Right lobe of liver (tissue), 6 donors: Measurements from ENCODE around the gene IER5. TPM values are rescaled to one million over a fixed set of nuclear protein-coding genes. Genes with fewer than 3 reads are reported as not detected.
"Not testable (repeated sequence)": the region's sequence is repeated elsewhere in the genome, so short reads cannot be mapped to it uniquely, and the experiment has no call there.

ENCODE experiments used
- ATAC-seq, 4 donors: fragments of 200-7000 bp; cut with Tn5 transposase; one replicate each; pipeline ENCODE4 v1.9.1; 2020; ENCODE audit warnings: mild to moderate bottlenecking in 4 of 4, moderate library complexity in 4 of 4
- DNase-seq, 3 donors: peaks; one replicate each; pipeline ENCODE4 v3.0.0-alpha.2; 2020
- H3K27ac ChIP-seq, 3 donors: fragments of 200-600 bp; one replicate each; pipeline ENCODE4 v1.8.0; 2022
- H3K27me3 ChIP-seq, 2 donors: fragments of 200-600 bp; one replicate each; pipeline ENCODE4 v1.8.0; 2022
- H3K36me3 ChIP-seq, 4 donors: fragments of 200-600 bp; sonication (generic) in 1 of 4; one replicate each; pipeline versions ENCODE4 v1.5.1 to v1.8.0; 2017 to 2022; ENCODE audit warnings: control low read depth in 1 of 4
- H3K4me1 ChIP-seq, 4 donors: fragments of 200-600 bp; sonication (generic) in 1 of 4; one replicate each; pipeline versions ENCODE4 v1.5.1 to v1.8.0; 2017 to 2022; ENCODE audit warnings: control low read depth in 1 of 4
- H3K4me3 ChIP-seq, 3 donors: fragments of 200-600 bp; one replicate each; pipeline ENCODE4 v1.8.0; 2022
- H3K9me3 ChIP-seq, 4 donors: fragments of 200-600 bp; sonication (generic) in 1 of 4; one replicate each; pipeline versions ENCODE4 v1.5.1 to v1.8.0; 2017 to 2022; ENCODE audit warnings: control low read depth in 1 of 4
- POLR2A ChIP-seq: fragments of 450-650 bp; IDR thresholded peaks from one replicate; pipeline ENCODE4 v1.6.1; 2017; ENCODE audit warnings: antibody characterized with exemption, mild to moderate bottlenecking
- WGBS: methylation state at CpG from one replicate; pipeline ENCODE4 v1.1.6; 2018; ENCODE audit warnings: low coverage, low lambda C conversion rate; ENCODE audit not compliant: insufficient coverage; ENCODE audit errors: missing lambda C conversion rate; 5-methylcytosine and 5-hydroxymethylcytosine counted together
- intact Hi-C, 2 donors: fragments of 100-400 bp; cut with DNase I; formaldehyde crosslinking; loops; one replicate each; pipeline versions ENCODE4 v1.11.2 to v1.14.1; 2022
- total RNA-seq, 6 experiments: library from RNA; depleted of rRNA in 2 of 6; stranded (reverse); fragments of >200 nt in 2 of 6; fragmentation: NEBNext Ultra II Directional in 3 of 6; extraction: Animal tissue kit (Norgen Biotek cat#: 25700) in 3 of 6; gene quantifications; one replicate each; pipeline versions ENCODE4 v1.1.0 to v1.2.4, GENCODE V29; 2016 to 2023
- TF ChIP-seq, protein P1 (sequence below), 4 donors: fragments of 200-600 bp in 3 of 4; fragments of 450-650 bp in 1 of 4; IDR thresholded peaks; one replicate each; pipeline versions ENCODE4 v1.5.1 to v1.8.0; 2016 to 2022; ENCODE audit warnings: antibody characterized with exemption in 4 of 4, mild to moderate bottlenecking in 2 of 4
- donor health status: DM: no; HTN: yes; CAD: no.
- donor health status: DM: no; HTN: no; CAD: no.
- donor health status: DM: no; HTN: no; CAD: no.
- donor health status: DM: no; HTN: yes; CAD: no.
- donor health status: DM: no; HTN: yes; CAD: no.

IER5 gene
- total RNA-seq, 6 experiments from 2014 or later: 2.0 to 6.2 (median 3.4) TPM

GRCh38 chr1:181060066-181060465 lies 28.4 kb upstream of the IER5 start:
- DNase-seq (no peak), ATAC-seq (no peak)
- no peaks in the 10 kb centered on the region for H3K4me1 ChIP-seq
- no peak overlapping the region for H3K4me3 ChIP-seq
- no peaks in the 10 kb centered on the region for H3K36me3 ChIP-seq
- H3K9me3 ChIP-seq: no peaks in the 10 kb centered on the region
- intact Hi-C loops: no loop called here
- WGBS: 92% methylated on average over 1 of the region's 1 CpG
- H3K27me3 ChIP-seq: no peaks in the 10 kb centered on the region
- no peak overlapping the region for H3K27ac ChIP-seq
- no peak for TF ChIP-seq POLR2A
- TF ChIP-seq, protein P1, sequence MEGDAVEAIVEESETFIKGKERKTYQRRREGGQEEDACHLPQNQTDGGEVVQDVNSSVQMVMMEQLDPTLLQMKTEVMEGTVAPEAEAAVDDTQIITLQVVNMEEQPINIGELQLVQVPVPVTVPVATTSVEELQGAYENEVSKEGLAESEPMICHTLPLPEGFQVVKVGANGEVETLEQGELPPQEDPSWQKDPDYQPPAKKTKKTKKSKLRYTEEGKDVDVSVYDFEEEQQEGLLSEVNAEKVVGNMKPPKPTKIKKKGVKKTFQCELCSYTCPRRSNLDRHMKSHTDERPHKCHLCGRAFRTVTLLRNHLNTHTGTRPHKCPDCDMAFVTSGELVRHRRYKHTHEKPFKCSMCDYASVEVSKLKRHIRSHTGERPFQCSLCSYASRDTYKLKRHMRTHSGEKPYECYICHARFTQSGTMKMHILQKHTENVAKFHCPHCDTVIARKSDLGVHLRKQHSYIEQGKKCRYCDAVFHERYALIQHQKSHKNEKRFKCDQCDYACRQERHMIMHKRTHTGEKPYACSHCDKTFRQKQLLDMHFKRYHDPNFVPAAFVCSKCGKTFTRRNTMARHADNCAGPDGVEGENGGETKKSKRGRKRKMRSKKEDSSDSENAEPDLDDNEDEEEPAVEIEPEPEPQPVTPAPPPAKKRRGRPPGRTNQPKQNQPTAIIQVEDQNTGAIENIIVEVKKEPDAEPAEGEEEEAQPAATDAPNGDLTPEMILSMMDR (IDR thresholded peaks at IDR 0.05): no peak

DNA sequence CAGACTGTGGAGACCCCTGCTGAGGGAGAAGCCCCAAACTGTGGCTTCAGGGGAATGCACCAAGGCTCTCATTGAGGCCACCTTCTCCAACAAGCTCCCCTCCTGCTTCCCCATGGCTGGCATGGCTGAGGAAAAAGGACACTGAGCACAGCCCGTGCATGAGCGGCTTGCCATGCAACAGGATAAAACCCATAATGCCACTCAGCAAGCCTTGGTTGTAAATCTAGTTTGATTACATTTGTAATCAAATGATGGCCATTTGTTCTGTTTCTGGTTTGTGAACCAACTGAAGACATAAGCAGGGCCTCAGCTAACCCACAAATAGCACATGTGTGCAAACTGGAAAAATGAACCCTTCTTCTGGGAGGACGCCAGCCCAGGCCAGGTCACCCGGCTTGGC lies 27.6 kb upstream of the IER5 start:
- H3K4me1 ChIP-seq, H3K27me3 ChIP-seq, H3K4me3 ChIP-seq, DNase-seq, H3K36me3 ChIP-seq, H3K27ac ChIP-seq, H3K9me3 ChIP-seq, ATAC-seq, intact Hi-C loops: not testable (repeated sequence)
- WGBS: 68% methylated on average over 3 of the region's 4 CpGs

- no peaks in the 10 kb centered on the region for H3K9me3 ChIP-seq
- WGBS: 38% methylated on average over 2 of the region's 2 CpGs
- ATAC-seq: no peak
- no peaks in the 10 kb centered on the region for H3K36me3 ChIP-seq
- H3K27me3 ChIP-seq: no peaks in the 10 kb centered on the region
- no peak for DNase-seq
- intact Hi-C loops: no loop called here
- no peak overlapping the region for H3K27ac ChIP-seq
- H3K4me1 ChIP-seq: no peaks in the 10 kb centered on the region
- TF ChIP-seq, protein P1 (IDR thresholded peaks at IDR 0.05): no peak
- no peak overlapping the region for H3K4me3 ChIP-seq
Observed at GRCh38 chr1:181061487-181061886, 27.0 kb upstream of the IER5 start.

DNA sequence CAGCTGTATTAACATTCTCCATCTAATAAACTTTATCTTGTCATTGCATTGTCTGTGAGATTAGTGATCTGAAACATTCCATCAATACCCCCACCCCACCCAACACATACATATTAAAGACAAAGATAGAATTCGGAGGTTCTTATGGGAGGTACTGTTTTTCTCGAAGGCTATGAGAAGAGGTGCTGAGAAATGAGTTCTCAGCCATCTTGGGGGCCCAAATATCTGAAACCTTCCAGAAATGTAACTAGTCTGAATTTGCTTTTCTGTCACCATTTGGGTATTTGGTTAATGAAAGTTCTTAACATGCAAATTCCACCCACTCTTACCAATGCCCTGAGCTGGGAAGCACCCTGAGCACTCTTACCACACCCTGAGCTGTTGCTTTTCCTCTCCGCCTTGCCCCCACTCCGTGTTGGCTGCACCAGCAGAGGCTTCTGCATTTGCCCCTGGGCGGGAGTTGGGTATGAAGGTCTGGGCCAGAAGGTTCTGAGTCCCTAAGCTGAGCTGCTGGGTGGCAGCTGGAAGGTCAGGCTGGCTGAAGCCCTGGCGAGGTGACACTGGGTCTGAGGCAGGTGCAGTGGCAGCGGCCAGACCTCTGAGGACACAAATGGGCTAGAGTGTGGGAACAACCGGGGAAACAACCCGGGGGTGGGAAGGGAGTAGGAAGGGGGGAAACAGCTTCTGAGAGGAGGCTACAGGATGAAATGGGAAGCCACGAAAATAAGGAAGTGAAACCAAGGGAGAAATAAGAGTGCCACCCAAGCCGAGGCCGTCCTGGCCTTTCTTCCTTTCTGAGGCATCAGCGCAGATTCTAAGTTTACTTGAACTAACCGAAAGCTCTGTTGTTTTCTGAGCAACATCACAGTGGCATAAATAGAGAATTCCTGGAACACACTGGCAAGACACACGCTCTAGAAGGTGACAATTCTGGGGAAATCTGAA lies 26.3 kb upstream of the IER5 start:
- 58% methylated on average over 15 of the region's 15 CpGs for WGBS
- intact Hi-C loops: no loop called here
- H3K9me3 ChIP-seq: no peaks in the 10 kb centered on the region
- peak; percentile 52 to 75 (median 64) for ATAC-seq
- TF ChIP-seq, protein P1 (IDR thresholded peaks at IDR 0.05): no peak
- TF ChIP-seq POLR2A: no peak
- no peaks in the 10 kb centered on the region for H3K4me1 ChIP-seq
- no peaks in the 10 kb centered on the region for H3K36me3 ChIP-seq
- no peak overlapping the region for H3K4me3 ChIP-seq
- H3K27me3 ChIP-seq: no peaks in the 10 kb centered on the region
- DNase-seq: peak in 2 of 3 donors; percentile 37 to 56
- H3K27ac ChIP-seq: peak overlapping the region in 1 of 3 donors; percentile 29

GRCh38 chr1:181062836-181063428 lies 25.6 kb upstream of the IER5 start:
- WGBS: 53% methylated on average over 5 of the region's 6 CpGs
- no peak for TF ChIP-seq POLR2A
- TF ChIP-seq, protein P1 (IDR thresholded peaks at IDR 0.05): no peak
- Histone ChIP-seq H3K4me1 (no peaks in the 10 kb centered on the region), H3K27ac (peak overlapping the region in 1 of 3 donors; percentile 29), H3K36me3 (no peaks in the 10 kb centered on the region), H3K4me3 (no peak overlapping the region), H3K27me3 (no peaks in the 10 kb centered on the region), H3K9me3 (no peaks in the 10 kb centered on the region)
- peak; percentile 25 to 41 (median 32) for ATAC-seq
- intact Hi-C loops: no loop called here
- no peak for DNase-seq
